Cardiac muscle cell (in vitro differentiated cells and primary cell): ENCODE measurements around the gene CACNA1C. TPM values are rescaled to one million over a fixed set of nuclear protein-coding genes. Genes with fewer than 3 reads are reported as not detected.

ENCODE experiments used
- DNase-seq, 2 donors: peaks; one replicate each; pipeline versions ENCODE4 v3.0.0 to v3.0.0-alpha.2; 2010 to 2017; ENCODE audit warnings: low read depth in 1 of 2, low spot score in 1 of 2
- H3K27ac ChIP-seq: fragments of 200-600 bp; sonication (generic); 2 replicates; pipeline ENCODE4 v1.5.1; 2016
- H3K27me3 ChIP-seq: fragments of 200-600 bp; sonication (generic); 2 replicates; pipeline ENCODE4 v1.6.0; 2016; ENCODE audit warnings: control low read depth
- H3K36me3 ChIP-seq: fragments of 200-600 bp; sonication (generic); 2 replicates; pipeline ENCODE4 v1.5.1; 2016; ENCODE audit warnings: control low read depth
- H3K4me1 ChIP-seq: fragments of 200-600 bp; sonication (generic); 2 replicates; pipeline ENCODE4 v1.8.1; 2017; ENCODE audit warnings: low read depth, mild to moderate bottlenecking, mixed run types
- H3K4me3 ChIP-seq: fragments of 200-600 bp; sonication (generic); 2 replicates; pipeline ENCODE4 v1.5.1; 2016; ENCODE audit warnings: mild to moderate bottlenecking
- H3K9me3 ChIP-seq: fragments of 200-600 bp; sonication (generic); 2 replicates; pipeline ENCODE4 v1.5.1; 2017; ENCODE audit warnings: low read depth, mild to moderate bottlenecking, control low read depth
- CTCF ChIP-seq: IDR thresholded peaks from 2 replicates; pipeline ENCODE4 v1.5.1; 2012; ENCODE audit warnings: low read depth, mild to moderate bottlenecking, low read length
- polyA plus RNA-seq: library from polyadenylated mRNA; unstranded; fragments of >200 nt; fragmentation: Nextera tagmentation; extraction: Ambion mirVana; gene quantifications from 2 replicates; pipeline ENCODE4 v1.2.1, GENCODE V29; 2016
- total RNA-seq: library from RNA; depleted of rRNA; stranded (reverse); fragments of >200 nt; gene quantifications from 2 replicates; pipeline ENCODE4 v1.2.3, GENCODE V29; 2016

Gene CACNA1C
- total and polyA plus RNA-seq, 2 experiments from 2014 or later = 40.8 to 77.8 TPM

- H3K27ac ChIP-seq = no peak overlapping the region
- no peaks in the 10 kb centered on the region for H3K36me3 ChIP-seq
- no peak for TF ChIP-seq CTCF
- peaks cover 12% of the 10 kb centered on the region for H3K4me1 ChIP-seq
- H3K4me3 ChIP-seq = no peak overlapping the region
- no peaks in the 10 kb centered on the region for H3K9me3 ChIP-seq
- no peaks in the 10 kb centered on the region for H3K27me3 ChIP-seq
- no peak for DNase-seq
Observed at GRCh38 chr12:2649201-2650030, 596.6 kb downstream of the CACNA1C start.

- Histone ChIP-seq H3K9me3 (no peaks in the 10 kb centered on the region), H3K27ac (no peak overlapping the region)
- TF ChIP-seq CTCF = no peak
Observed at GRCh38 chr12:2650261-2651067, 597.7 kb downstream of the CACNA1C start.

GRCh38 chr12:2651068-2651965 lies 598.5 kb downstream of the CACNA1C start:
- Histone ChIP-seq H3K4me1 (peaks cover 12% of the 10 kb centered on the region), H3K27me3 (no peaks in the 10 kb centered on the region), H3K27ac (no peak overlapping the region), H3K9me3 (no peaks in the 10 kb centered on the region), H3K36me3 (peaks cover 14% of the 10 kb centered on the region), H3K4me3 (no peak overlapping the region)
- no peak for DNase-seq
- no peak for TF ChIP-seq CTCF

More at GRCh38 chr12:2650261-2651067, 597.7 kb downstream of the CACNA1C start:
- no peak for DNase-seq
- Histone ChIP-seq H3K4me3 (no peak overlapping the region), H3K27me3 (no peaks in the 10 kb centered on the region), H3K36me3 (peaks cover 5% of the 10 kb centered on the region), H3K4me1 (peaks cover 12% of the 10 kb centered on the region)

- no peaks in the 10 kb centered on the region for H3K9me3 ChIP-seq
- no peak overlapping the region for H3K27ac ChIP-seq
- no peaks in the 10 kb centered on the region for H3K27me3 ChIP-seq
- no peak overlapping the region for H3K4me3 ChIP-seq
- peaks cover 21% of the 10 kb centered on the region for H3K36me3 ChIP-seq
- peaks cover 12% of the 10 kb centered on the region for H3K4me1 ChIP-seq
- TF ChIP-seq CTCF = no peak
- DNase-seq = no peak
Observed at GRCh38 chr12:2652011-2652400, 599.2 kb downstream of the CACNA1C start.
